Stimulated activated naive CD8-positive, alpha-beta T cell treated with anti-CD3 and anti-CD28 coated beads, Interleukin-15, Interleukin-2, amounts not matched to agents 100 ng/mL and 50 ng/mL, for 24 hours (primary cell): Measurements from ENCODE around the gene SGMS1.

Source experiments
- H3K27ac Mint-ChIP-seq: one replicate; pipeline ENCODE4 v1.8.0; 2021; ENCODE audit warnings: mild to moderate bottlenecking, mixed read lengths
- H3K27me3 Mint-ChIP-seq: one replicate; pipeline ENCODE4 v1.8.0; 2021; ENCODE audit warnings: mixed read lengths
- H3K36me3 Mint-ChIP-seq: one replicate; pipeline ENCODE4 v1.8.0; 2021; ENCODE audit warnings: low read depth, mixed read lengths
- H3K4me1 Mint-ChIP-seq: one replicate; pipeline ENCODE4 v1.8.0; 2021; ENCODE audit warnings: low read depth, mixed read lengths
- H3K4me3 Mint-ChIP-seq: one replicate; pipeline ENCODE4 v1.8.0; 2021; ENCODE audit warnings: mild to moderate bottlenecking, mixed read lengths
- H3K9me3 Mint-ChIP-seq: one replicate; pipeline ENCODE4 v1.8.0; 2021; ENCODE audit warnings: mixed read lengths

The SGMS1 gene

DNA sequence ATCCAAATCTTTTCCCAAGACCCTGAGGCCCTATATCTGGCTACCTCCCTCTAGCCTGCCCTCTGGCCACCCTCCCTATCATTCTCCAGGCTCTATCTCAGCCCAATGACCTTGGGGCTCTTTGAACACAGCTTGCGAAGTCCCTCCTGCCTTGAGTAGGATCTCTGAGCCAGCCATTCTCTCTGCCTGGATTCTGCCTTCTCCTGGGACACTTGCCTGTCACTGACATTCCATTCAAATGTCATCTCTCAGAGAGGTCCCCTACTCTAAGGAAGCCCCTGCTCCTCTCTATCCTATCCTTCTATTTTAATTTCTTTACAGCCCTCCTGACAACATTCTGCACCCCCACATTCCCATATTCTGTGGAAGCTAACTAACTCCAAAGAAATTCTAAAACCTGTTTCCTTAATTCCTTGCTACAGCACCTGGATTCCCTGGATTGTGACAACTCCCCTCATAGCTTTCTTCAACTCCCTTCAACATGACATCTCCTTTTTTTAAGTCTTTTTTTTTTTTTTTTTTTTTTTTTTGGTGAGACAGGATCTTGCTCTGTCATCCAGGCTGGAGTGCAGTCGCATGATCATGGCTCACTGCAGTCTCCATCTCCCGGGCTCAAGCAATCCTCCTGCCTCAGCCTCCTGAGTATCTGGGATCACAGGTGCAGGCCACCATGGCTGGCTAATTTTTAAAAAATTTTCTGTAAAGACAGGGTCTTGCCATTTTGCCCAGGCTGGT, 291.5 kb downstream of the SGMS1 start:
- Mint-ChIP-seq H3K27ac (no peak overlapping the region), H3K4me3 (no peak overlapping the region), H3K9me3 (no peaks in the 10 kb centered on the region), H3K27me3 (no peaks in the 10 kb centered on the region), H3K4me1 (peaks cover 19% of the 10 kb centered on the region), H3K36me3 (peaks cover 31% of the 10 kb centered on the region)

DNA sequence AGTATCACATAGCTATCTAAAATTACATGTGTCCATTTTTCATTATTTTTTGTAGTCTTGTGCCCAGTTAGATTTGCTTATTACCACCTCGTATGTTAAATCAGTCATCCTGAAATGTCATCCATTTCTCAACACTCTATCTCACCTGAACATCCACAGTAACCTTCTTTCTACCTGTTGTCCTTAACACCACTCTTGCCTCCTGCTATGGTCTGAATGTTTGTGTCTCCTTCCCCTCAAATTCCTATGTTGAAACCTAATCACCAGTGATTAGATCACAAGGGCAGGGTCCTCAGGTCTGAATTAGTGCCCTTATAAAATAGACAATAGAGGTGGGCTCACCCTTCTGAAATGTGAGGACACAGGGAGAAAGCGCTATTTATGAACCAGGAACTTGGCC, 292.3 kb downstream of the SGMS1 start:
- peaks cover 19% of the 10 kb centered on the region for H3K4me1 Mint-ChIP-seq
- H3K27ac Mint-ChIP-seq = no peak overlapping the region
- H3K36me3 Mint-ChIP-seq = peaks cover 36% of the 10 kb centered on the region
- H3K9me3 Mint-ChIP-seq = no peaks in the 10 kb centered on the region
- H3K4me3 Mint-ChIP-seq = no peak overlapping the region
- H3K27me3 Mint-ChIP-seq = no peaks in the 10 kb centered on the region

DNA sequence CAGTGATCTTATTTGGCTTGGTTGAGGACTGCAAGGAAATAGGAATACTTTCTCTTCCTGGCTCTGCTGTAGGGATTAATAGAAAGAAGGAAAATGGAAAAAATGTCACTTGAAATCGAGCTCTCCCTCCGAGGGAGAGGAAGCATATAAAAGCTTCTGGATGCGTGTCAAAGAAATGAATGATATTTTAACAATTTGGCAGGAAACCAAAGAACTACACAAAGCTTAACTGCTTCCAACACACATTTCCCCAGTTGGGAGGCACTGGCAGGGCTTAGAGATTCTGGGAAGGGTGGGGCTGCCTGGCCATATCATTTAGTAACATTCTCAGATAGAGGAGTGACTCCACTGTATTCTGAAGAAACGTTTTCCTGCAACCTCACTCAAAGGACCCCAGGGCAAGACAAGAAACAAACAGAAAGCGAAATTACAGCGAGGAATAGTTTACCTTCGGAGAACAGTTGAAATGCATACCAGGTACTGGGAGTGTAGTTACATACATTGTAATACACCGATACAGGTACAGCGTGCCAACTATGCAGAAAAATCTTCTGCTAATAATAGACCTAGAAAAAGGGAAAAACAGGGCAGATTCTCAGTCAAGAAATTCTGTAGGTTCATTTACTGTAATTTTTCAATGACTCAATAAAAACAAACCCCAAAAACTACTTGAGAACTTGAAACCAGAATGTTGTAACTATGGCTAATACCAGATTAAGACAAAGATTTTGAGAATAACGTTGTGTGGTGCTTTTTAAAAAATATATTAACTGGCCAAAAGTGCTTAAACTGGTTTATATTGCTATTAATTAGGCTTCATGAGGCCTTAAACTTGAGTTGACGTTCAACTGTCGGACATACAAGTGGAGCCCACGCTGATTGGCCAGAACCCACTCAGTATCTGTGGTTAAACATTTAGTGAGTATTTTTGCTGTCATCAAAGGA, 296.7 kb downstream of the SGMS1 start:
- Mint-ChIP-seq H3K9me3 (no peaks in the 10 kb centered on the region), H3K4me1 (peaks cover 15% of the 10 kb centered on the region), H3K4me3 (no peak overlapping the region), H3K27me3 (no peaks in the 10 kb centered on the region), H3K36me3 (peaks cover 21% of the 10 kb centered on the region), H3K27ac (no peak overlapping the region)

DNA sequence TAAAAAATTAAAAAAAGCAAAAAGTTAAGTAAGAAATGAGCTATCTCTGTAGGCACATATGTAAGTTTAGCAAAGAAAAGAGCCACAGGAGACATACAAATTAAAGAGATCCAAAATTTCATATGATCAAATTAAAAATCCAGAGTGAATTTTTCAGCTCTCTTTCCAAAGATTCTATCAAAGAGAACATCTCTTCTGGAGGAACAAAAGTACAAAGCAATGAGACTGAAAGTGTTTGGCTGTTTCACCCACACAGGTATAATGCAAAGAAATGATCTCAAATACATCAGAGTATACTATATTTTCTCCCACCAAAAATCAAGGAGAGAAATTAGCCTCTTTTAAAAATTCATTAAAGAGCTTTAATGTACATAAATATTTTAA, 297.6 kb downstream of the SGMS1 start:
- Mint-ChIP-seq H3K9me3 (no peaks in the 10 kb centered on the region), H3K4me3 (no peak overlapping the region), H3K4me1 (peaks cover 20% of the 10 kb centered on the region), H3K27ac (no peak overlapping the region), H3K36me3 (peaks cover 21% of the 10 kb centered on the region), H3K27me3 (no peaks in the 10 kb centered on the region)

DNA sequence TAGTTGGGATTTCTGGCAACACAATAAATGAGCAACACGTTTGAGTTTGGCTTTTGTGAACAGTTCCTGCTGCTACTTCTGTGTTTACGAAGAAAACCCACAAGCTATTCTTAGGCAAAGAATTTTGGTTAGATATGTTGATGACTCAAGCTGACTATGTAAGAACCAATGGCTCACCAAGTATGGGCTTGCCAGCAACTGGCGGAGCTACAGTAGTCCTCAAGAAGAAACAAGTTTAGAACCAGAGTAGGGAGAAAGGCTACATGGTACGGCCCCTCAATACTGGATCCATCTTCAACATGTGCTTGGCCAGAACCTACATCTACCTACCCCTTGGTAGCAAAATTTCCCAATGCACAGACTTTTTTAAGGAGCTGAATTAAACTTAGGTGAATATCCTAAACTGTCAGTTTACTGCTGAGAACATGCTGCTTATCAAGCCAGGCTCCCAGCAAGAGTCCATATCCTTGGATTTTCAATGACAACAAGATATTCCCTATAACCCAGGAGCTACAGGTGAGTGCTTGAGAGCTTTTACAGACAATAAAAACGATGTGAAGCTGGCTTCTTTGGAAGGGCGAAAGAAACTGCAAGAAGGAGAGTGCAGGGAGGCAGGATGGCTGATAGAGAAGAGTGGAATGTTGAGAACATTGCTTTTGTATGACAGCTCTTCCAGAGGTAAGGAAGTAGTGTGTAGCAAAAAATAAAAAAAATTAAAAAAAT, 298.1 kb downstream of the SGMS1 start:
- Mint-ChIP-seq H3K4me1 (peaks cover 20% of the 10 kb centered on the region), H3K36me3 (peaks cover 21% of the 10 kb centered on the region), H3K4me3 (no peak overlapping the region), H3K27ac (no peak overlapping the region), H3K27me3 (no peaks in the 10 kb centered on the region), H3K9me3 (no peaks in the 10 kb centered on the region)

DNA sequence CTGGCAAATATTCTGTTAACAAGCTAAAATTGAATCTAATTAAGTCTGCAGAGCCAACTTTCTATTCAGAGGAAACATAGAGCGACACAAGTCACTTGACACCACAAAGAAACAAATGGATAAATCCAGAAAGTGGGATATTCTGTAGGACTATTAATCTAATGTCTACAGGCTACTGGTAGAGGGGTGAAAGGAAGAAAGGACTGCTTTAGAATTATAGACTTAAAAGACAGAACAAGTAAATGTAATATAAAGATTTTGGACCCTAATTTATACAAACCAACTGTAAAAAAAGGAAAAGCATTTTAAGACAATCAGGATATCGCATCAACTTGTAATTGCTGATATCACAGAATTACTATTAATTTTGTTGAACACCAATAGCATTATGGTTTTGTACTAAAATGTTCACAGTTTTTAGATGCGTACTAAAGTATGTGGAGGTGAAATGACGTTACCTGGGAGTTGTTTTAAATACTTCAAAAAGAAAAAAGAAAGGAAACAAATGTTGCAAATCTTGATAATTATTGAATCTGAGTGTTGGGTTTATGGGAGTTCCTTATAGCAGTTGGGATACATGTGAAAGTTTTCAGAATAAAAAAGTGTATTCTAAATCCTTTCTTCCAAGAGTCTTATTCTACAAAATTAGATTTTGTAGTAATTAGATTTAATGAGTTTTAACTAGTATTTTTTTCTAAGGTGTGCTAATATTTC, 298.9 kb downstream of the SGMS1 start:
- peaks cover 20% of the 10 kb centered on the region for H3K4me1 Mint-ChIP-seq
- H3K9me3 Mint-ChIP-seq = no peaks in the 10 kb centered on the region
- H3K4me3 Mint-ChIP-seq = no peak overlapping the region
- H3K27me3 Mint-ChIP-seq = no peaks in the 10 kb centered on the region
- no peak overlapping the region for H3K27ac Mint-ChIP-seq
- H3K36me3 Mint-ChIP-seq = peaks cover 24% of the 10 kb centered on the region

DNA sequence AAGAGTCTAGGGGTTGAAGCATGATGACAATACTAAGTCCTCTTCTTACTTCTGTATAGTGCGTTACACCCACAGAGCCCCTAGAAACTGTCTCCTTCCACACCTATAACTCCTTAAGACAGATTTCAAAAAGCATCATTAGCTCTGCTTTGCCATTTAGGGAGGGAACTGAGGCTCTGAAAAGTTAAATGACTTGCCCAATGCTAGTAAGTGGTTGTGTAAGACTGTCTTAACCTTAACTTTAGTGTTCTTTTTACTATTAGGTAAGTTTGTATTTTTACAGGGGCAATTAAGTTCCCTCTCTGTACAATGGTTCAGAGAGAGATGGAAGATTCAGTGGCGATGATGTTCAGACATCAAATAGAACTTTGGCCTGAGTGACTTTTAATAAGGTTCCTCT, 299.7 kb downstream of the SGMS1 start:
- H3K4me3 Mint-ChIP-seq = no peak overlapping the region
- no peak overlapping the region for H3K27ac Mint-ChIP-seq
- no peaks in the 10 kb centered on the region for H3K9me3 Mint-ChIP-seq
- no peaks in the 10 kb centered on the region for H3K27me3 Mint-ChIP-seq
- peaks cover 20% of the 10 kb centered on the region for H3K4me1 Mint-ChIP-seq
- H3K36me3 Mint-ChIP-seq = peaks cover 29% of the 10 kb centered on the region

DNA sequence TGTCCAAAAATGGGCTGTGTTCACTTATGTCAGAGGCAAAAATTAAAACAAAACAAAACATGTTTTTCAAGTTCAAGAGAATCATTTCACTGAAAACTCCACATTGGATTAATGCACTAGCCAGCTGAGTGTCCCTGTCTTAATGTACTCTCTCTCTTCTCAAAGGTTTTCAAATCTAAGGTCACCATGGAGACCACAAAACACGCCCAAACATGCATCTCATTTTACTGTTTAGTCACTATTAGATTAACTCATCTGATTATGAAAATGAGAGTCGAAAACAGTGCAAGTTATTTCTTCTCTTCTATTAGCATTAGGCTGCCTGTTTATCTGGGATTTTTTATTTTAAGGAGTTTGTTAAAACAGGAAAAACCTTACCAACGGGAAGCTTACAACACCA, 301.7 kb downstream of the SGMS1 start:
- Mint-ChIP-seq H3K27ac (no peak overlapping the region), H3K36me3 (peaks cover 31% of the 10 kb centered on the region), H3K9me3 (no peaks in the 10 kb centered on the region), H3K4me3 (no peak overlapping the region), H3K4me1 (peaks cover 22% of the 10 kb centered on the region), H3K27me3 (no peaks in the 10 kb centered on the region)

DNA sequence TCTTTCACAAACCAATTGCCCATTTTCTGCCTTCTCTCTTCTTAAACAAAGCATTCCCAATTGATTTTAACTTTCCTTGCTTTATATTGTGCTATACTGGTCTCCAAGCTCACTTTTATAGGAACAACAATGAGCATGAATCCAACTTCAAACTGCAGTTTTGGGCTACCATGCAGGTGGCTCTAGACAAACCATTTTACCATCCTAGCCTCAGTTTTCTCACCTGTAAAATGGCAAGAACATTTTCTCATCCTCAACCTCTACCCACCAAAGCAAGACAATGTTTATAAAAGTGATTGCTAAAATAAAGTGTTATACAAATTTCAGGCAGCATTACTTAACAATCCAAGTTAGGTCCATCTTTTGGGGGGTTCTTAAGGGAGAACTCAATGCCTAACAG, 305.6 kb downstream of the SGMS1 start:
- no peak overlapping the region for H3K27ac Mint-ChIP-seq
- peaks cover 37% of the 10 kb centered on the region for H3K36me3 Mint-ChIP-seq
- peaks cover 17% of the 10 kb centered on the region for H3K4me1 Mint-ChIP-seq
- no peaks in the 10 kb centered on the region for H3K27me3 Mint-ChIP-seq
- no peak overlapping the region for H3K4me3 Mint-ChIP-seq
- peaks cover 1% of the 10 kb centered on the region for H3K9me3 Mint-ChIP-seq

DNA sequence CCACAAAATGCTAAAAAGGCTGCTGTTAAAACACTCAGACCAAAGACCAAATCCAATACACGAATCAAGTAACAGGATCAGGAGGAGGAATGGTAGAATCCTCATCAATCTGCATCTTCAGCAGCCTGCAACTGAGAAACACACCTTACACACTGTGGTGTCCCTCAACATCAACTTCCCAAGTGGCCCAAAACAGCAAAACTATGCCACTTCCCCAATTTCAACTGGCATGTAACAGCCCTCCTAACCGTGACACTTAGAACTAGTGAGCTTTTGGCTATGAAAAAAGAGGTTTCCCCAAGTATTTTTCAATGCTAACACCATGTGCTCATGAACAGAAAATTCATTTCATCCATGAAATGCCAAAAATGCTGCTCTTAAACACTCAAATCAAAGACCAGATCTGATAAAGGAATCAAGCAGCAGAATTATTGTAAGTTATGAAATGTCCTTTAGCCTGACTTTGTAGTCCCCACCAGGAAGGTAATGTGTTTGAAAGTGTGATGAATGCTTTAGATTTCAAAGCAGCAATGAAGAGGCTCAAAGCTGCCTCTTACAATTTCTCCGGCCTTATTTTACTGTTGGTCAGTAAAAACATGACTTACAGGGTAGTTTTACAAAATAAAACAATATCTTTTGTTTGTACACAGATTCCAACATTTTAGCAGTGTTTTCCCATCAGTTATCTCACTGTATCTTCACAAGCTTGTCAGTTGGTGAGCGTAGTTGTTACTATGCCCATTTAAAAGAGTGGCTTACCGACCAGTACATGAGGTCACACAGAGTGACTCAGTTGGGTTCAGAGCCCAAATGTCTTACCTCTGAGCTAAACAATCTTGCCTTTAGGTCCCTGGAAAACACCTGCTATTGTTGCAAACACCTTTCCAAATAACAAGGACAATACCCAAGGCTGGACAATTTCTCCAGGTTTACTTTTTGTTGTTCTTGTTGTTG, 306.8 kb downstream of the SGMS1 start:
- Mint-ChIP-seq H3K4me1 (peaks cover 18% of the 10 kb centered on the region), H3K27ac (no peak overlapping the region), H3K36me3 (peaks cover 46% of the 10 kb centered on the region), H3K4me3 (no peak overlapping the region), H3K27me3 (no peaks in the 10 kb centered on the region), H3K9me3 (peaks cover 5% of the 10 kb centered on the region)

DNA sequence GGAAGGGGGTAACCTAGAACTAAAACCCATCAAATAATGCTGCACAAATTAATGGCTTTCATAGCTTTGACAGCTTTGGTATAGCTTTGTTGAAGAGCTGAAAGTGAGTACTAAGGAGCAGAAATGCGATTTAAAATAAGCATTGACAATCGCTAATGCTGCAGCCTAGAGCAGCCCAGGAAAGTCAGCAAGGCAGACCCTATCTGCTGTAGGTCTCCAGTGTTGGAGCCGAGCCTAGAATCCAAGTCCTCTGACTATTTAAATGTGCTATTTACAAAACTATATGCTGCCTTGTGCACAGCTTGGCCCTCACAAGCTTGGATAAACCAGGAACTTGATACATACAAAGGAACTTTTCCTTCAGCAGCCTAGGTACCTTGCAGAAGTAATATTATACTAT, 307.6 kb downstream of the SGMS1 start:
- Mint-ChIP-seq H3K27me3 (no peaks in the 10 kb centered on the region), H3K36me3 (peaks cover 47% of the 10 kb centered on the region), H3K9me3 (peaks cover 5% of the 10 kb centered on the region), H3K27ac (no peak overlapping the region), H3K4me1 (peaks cover 14% of the 10 kb centered on the region), H3K4me3 (no peak overlapping the region)

DNA sequence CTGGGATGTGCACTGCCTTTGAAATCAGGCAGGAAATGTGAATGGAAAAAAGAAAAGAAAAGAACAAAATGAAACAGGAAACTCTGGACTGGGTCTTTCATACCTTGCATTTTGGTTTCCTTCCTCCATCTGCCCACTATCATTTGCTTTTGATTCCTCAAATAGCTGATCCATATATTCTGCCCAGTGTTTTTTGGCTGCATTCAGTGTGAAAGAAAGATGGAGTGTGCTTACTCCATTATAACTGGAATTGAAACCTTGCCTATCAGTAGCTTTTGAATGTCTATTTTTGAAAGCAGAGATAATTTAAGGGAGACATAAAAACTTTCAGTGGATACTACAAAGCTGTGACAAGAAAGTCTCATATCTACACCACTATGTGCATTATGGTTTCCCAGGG, 308.3 kb downstream of the SGMS1 start:
- H3K36me3 Mint-ChIP-seq = peaks cover 52% of the 10 kb centered on the region
- H3K27ac Mint-ChIP-seq = no peak overlapping the region
- peaks cover 5% of the 10 kb centered on the region for H3K9me3 Mint-ChIP-seq
- no peaks in the 10 kb centered on the region for H3K27me3 Mint-ChIP-seq
- peaks cover 14% of the 10 kb centered on the region for H3K4me1 Mint-ChIP-seq
- H3K4me3 Mint-ChIP-seq = no peak overlapping the region

DNA sequence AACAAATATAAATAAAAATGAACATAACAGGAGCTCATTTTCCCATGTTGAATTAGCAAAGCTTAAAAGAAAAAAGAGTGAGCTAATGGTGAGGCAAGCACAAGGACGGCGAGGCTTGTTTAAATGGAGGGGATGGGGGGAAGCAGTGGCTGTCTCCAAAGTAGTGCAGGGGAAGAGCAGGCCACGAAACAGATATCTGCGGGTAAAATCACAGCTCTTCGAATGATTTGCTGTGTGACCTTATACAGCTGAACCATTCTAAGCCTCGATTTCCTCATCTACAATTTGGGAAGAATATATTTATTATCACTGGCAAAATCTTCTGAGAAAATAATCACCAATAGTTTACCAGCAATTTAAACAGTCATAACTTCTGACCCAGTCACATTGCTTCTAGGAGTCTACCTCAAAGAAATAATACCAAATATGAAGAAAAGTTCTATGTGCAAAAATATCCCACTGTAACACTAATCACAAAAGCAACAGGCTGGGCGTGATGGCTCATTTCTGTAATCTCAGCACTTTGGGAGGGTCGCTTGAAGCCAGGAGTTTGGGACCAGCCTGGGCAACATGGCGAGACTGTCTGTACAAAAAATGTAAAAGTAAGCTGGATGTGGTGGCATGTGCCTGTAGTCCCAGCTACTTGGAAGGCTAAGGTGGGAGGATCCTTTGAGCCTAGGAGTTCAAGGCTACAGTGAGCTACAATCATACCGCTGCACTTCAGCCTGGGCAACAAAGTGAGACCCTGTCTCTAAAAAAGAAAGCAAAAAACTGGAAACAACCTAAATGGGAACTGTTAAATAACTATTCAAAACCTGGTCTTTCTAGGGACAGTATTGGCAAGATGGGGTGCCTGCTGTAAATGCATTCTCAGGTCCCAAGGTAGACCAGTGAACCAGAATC, 309.3 kb downstream of the SGMS1 start:
- Mint-ChIP-seq H3K4me1 (peaks cover 14% of the 10 kb centered on the region), H3K27me3 (no peaks in the 10 kb centered on the region), H3K27ac (no peak overlapping the region), H3K9me3 (peaks cover 5% of the 10 kb centered on the region), H3K36me3 (peaks cover 53% of the 10 kb centered on the region), H3K4me3 (no peak overlapping the region)
